ENCODE measurements around the gene ZBTB20. TPM values are rescaled to one million over a fixed set of nuclear protein-coding genes. Genes with fewer than 3 reads are reported as not detected.

ZBTB20 gene
- total RNA-seq: 164 TPM

DNA sequence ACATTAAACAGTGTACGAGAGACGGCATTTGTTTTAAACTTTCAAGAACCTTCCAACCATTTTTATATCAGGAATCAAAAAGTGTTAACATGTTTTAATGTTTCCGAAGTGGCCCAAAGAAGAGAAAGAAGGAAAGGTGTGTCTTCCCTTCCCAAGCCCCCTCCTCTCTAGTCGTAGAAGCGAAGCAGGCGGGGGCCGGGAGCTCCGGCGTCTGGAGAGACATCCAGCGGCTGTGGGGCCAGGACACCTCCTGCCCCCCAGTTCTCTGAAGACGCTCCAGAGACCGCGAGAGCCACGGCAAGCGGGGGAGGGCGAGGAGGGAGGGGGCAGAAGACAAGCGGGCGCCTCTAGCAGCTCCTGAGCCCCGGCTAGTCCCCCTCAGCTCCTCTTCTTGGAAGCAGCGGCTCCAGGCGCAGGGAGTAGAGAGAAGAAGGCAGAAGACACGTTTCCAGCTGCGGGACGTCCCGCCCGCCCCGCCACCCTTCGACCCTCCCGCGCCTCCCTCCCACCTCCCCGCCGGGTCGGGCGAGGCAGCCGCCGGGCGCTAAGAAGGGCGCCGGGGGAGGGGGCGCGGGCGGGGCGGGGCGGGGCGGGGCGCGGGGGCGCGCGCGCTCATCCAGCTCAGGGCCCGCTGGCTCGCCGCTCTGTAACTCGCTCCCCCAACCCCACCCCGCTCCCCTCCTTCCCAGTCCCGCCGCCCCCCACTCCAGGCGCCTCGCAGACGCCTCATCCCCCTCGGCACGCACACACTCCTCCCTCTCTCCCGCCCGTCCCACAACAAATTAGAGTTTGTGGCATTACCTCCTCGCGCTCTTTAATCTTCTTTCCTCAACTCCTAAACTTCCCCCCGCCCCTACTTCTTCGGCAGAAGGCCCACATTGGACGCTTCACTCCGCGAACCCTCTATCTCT is at the start of gene ZBTB20:
Gene ZBTB20, minus strand, starts transcription at position 871 of the 911 bp plus-strand sequence.

DNA sequence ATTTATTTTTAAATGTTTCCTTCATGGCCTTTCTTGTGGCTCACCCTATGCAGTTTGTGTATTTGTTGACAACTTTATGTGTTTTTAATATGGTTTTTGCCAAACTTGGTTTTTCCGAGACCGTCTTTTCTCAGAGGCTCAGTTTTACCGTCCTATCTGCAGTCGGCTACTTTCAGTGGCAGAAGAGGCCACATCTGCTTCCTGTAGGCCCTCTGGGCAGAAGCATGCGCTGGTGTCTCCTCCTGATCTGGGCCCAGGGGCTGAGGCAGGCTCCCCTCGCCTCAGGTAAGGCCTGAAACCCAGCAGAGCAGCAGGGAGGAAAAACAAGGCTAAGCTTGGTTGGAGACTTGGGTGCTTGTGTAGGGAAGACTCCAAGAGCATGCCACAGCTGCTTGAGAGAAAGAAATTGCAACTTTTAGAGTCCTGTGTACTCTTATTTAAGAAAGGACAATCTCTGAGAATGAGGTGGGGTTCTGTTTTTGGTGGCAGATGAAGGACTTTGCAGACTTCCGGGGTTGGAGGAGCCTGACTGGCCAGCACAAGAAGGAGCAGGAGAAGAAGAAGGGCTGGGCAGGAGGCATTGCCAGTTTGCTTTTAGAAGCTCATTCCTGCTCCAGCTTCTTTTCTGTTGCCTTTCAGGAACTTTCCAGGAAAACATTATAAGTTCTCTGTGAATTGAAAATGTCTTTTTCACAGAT is 853.1 kb downstream of the ZBTB20 start, which contains the start of gene TIGIT:
Gene TIGIT, plus strand, starts transcription at position 191 of the 698 bp plus-strand sequence. Its CDS starts 34 bp downstream, at position 225.

Small RNA genes lying within 50 kb of the gene (small RNA-seq; reads per million reads assigned to genes)
- 0.09 reads per million for gene MIR4796 (ENCODE audit: low replicate concordance)

Data from parietal lobe (tissue), 2 donors.